PFSK-1 (cell line): ENCODE measurements around the gene ATP10A.

Experiments used
- POLR2AphosphoS5 ChIP-seq: IDR thresholded peaks from 2 replicates; pipeline ENCODE4 v1.6.1; 2012; ENCODE audit warnings: low read depth, mild to moderate bottlenecking, control low read depth, low read length, moderate library complexity
- REST ChIP-seq, 2 experiments: IDR thresholded peaks; 2 replicates each; pipeline versions ENCODE4 v1.6.1 to v1.8.0; 2011 to 2012; ENCODE audit warnings: low read depth in 2 of 2, low read length in 2 of 2, control low read depth in 1 of 2, inconsistent platforms in 1 of 2, mild to moderate bottlenecking in 1 of 2, moderate library complexity in 1 of 2; ENCODE audit not compliant: insufficient read depth in 1 of 2
- SIN3A ChIP-seq: IDR thresholded peaks from 2 replicates; pipeline ENCODE4 v1.6.1; 2012; ENCODE audit warnings: mild to moderate bottlenecking, low read length, moderate library complexity, borderline replicate concordance; ENCODE audit not compliant: insufficient read depth
- TAF1 ChIP-seq: IDR thresholded peaks from 2 replicates; pipeline ENCODE4 v1.6.1; 2012; ENCODE audit warnings: low read length, control low read depth, borderline replicate concordance; ENCODE audit not compliant: insufficient read depth

- TF ChIP-seq TAF1: no peak
- no peak for TF ChIP-seq SIN3A
- no peak for TF ChIP-seq POLR2AphosphoS5
- TF ChIP-seq REST (IDR thresholded peaks at IDR 0.05; ENCODE audit: insufficient read depth in 1 of 2, low read depth in 2 of 2, low read length in 2 of 2): no peak
Measured at GRCh38 chr15:25892126-25892525, 29.0 kb upstream of the ATP10A start.
